Measurements from ENCODE around the gene NOS3.
A peak's percentile ranks its signal among the peaks of the same experiment; 100 is the strongest.

Gene NOS3

DNA sequence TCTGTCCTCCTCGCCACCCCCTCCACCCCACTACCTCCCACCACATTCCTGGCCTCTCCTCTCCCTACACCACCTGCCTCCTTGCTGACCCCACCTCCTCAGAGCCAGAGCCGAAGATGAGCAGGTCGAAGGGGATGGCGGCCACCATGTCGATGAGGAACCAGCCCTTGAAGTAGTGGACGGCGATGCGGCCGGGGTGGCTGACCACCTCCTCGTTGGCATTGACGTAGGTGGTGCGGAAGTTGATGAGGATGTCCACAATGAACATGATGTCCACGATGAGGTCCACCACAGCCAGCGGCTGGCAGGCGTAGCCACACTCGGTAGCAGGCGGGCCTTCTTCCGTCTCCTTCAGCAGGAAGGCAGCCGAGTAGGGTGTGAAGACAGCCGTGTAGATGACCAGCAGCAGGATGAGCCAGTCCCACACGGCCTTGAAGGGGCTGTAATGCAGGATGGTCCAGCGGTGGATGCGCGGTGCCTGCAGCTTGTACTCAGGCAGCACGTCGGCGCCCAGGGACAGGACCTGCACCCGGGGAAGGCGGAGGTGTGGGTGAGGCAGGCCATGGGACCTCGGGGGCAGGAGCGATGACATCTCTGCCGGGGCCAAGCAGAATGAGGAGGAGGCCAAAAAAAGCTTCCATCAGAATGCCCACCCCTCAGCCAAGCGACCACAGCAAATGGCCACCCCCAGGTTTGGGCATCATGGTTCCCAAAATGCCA, 38.3 kb upstream of the NOS3 start:
- no peak for DNase-seq (ENCODE audit: low spot score)

DNA sequence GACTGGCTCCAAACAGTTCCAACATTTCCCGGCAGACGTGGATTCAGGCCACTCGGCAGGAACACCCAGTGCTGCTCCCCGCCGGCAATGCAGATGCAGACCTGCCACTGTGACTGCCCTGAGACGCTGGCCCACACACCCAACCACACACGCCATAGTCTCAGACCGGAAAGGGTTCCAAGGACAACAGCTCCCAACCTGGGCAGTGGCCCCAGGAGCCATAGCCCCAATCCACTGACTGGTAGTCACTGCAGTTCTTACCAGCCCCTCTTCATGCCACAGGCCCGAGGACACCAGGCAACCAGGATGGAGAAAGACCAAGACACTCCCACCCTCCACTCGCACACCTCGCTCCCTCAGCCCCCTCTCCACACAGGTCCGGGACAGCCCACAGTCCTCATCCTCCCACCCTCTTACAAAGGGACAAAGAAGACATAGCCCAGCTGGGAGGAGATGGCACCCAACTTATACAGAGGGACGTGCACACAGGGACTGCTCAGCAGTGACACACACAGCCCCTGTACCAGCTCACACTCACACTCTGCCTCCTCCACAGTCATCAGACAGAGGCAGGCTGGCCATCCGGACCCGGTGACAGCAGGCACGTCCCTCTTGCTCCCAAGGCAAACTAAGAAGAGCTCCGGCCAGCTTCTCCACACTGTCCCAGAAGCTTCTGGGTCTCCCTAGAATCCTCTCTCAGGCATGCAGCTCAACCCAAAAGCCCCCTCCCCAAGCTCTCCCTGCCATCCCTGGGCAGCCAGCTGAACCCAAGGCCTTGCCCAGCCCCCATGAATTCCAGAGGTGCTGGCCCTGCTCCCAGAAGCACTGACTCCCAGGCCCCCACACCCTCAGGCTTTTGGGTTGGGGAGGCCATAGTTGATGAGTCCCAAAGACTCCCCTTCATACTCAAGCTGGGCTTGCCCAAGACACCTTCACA, 37.5 kb upstream of the NOS3 start:
- no peak for DNase-seq (ENCODE audit: low spot score)

DNA sequence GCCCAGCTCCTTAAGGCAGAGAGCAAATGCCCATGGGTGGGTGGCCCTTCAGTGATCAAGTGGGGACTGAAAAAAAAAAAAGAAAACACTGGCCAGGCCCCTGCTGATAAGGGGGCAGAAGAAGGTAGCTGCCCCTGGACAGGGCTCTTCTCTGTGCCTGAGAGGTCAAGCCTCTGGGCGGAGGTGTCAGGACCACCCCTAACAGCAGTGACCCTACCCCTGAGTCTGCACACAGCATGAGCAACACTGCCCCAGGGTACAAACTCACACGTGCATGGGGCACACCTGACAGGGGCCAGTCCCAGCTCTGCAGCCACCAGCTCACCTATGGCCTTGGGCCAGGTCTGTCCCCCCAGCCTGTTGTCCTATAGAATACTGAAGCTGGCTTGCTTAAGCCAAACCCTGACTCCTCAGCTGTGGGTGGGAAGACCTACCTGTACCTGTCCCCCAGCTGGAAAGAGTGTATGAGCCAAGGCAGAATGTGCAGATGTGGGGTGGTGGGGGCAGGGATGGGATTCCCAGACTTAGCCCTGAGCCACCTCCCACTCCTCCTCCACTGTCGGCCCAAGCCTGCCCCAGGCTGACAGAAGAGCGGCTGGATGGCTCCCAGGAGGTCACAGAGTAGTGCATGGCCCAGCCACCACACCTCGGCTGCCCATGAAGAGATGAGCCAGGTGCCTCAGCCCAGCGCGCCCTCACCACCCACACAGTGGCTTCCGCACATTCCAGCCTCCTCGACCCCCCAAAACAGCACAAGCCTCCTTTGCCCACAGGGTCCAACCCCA, 36.4 kb upstream of the NOS3 start:
- DNase-seq (ENCODE audit: low spot score), result no peak

DNA sequence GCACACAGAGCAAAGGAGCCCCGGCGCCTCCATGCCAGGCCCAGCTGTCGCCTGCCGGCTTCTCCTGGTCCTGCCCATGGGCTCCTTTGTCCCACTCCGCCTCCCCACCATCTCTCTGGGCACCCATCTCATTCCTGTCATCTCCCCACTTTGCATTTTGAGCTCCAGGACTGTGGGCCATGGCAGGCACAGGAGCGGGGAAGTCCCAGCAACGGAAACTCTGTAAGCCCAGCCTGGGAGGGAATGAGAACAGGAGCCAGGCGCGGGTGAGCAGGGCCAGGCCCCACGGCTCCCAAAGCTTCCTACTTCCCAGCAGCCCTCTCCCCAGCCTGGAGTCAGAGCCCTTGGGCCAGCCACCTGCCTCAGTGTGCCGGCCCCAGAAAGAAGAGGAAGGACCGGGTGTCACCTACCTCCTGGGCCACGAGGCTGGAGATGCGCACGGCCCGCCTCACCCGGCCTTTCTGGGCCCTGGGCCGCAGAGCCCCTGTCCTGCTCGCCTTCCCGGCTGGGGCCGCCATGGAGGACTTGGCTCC, 35.8 kb upstream of the NOS3 start:
- no peak for DNase-seq (ENCODE audit: low spot score)

DNA sequence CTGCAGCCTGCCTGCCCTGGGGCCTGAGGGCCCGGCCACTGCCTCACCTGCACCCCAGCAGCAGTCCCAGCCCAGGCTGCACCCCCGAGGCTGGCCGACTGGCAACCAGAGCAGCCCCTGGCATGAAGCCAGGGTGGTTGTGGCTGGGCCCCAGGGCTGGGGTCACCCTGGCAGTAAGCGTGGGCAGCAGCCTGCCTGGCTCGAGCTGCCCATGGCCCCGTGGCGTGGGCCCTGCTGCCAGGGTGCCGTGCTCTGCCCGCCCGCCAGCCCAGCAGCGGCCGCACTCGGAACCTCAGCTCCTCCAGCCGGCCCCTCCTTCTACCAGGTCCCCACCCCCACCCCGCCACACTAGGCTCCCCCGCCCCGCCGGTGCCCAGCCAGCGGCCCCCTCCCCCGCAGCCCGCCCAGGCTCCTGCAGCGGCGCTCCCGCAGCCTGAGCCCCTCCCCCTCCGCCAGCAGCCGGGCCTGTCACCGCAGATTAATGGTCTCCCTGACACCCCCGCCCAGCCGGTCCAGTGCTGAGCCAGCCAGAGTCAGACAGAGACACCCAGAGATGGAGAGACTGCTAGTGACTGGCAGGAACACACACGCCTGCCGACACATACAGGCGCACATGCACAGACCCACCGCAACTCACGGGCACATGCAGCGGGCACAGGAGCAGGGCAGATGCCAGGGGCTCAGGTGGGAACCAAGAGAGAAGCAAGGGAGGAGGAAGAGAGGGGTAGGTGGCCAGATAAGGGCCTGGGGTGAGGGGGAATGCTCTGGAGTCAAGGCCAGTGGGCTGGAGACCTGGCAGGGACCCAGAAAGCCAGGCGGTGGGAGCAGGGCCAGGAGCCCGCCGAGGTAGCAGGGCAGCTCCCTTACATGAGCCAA, 35.1 kb upstream of the NOS3 start:
- DNase-seq (ENCODE audit: low spot score), result no peak

DNA sequence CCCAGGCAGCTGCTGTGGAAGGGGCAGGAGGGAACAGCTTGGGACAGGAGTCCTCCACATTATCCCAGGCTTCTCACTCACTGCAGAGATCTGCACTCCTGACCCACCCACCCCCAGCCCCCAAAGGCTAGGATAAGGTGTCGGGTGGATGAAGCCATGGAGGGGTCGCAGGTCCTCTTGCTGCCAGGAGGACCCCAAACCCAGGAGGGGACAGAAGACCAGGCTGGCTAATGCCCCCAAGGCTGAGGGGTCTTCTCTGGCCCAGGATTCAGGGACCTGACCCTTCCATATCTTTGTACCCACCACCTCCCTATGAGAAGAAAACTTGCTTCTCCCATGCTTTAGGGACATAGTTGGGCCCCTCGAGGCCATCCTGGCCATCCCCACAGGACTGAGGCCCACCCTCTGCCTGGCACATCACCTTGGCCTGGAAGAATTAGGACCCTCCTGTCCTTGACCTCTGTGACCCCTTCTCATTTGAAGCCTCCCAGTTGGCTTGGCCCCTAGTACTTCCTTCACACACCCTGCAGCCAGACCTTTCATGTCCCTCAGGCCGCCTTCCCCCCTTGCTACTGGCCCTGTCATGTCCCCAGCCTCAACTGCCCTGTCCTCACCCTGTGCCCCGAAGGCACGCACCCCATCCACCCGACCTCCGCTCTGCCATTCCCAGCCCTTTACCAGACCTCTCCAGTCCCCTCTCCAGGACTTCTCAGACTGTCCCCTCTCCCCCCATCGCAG, 34.3 kb upstream of the NOS3 start:
- DNase-seq (ENCODE audit: low spot score), result no peak

DNA sequence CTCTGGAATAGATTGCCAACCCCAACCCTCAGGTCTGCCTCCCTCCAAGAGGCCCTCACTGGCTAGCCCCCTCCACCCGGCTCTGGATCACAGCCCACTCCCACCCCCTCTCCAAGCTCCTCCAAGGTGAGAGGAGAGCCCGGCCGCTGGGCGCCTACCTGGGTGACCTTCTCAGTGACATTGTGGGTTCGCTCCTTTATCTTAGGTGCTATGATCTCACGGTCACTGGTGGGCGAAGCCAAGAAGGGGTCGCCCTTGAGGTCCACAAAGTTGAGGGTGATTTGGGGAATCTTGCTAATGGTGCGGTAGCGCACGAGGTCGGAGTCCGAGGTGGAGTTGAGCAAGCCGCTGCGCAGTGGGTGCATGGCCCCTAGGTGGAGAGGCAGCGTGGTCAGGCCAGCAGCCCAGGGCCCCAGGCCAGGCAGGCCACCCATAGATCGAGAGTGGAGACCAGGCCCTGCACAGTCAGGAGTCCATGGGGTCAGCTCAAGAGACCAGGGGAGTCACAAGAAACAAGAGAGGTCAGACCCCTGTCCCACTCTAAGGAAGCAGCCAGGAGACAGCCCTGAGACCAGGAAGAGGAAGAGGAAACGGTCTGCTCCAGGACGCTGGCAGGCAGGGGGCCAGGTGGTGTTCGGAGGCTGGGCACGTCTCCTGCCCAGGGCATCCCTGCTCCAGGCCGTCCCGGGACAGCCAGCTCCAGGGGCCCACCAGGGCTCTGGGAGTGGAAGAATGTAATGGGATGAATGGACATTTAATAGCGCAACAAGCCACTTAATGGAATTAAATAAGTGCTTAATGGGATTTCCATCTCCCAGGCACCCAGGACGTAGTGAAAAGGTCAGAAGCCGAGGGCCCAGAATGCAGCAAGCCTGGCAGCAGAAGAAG, 33.4 kb upstream of the NOS3 start:
- no peak for DNase-seq (ENCODE audit: low spot score)

DNA sequence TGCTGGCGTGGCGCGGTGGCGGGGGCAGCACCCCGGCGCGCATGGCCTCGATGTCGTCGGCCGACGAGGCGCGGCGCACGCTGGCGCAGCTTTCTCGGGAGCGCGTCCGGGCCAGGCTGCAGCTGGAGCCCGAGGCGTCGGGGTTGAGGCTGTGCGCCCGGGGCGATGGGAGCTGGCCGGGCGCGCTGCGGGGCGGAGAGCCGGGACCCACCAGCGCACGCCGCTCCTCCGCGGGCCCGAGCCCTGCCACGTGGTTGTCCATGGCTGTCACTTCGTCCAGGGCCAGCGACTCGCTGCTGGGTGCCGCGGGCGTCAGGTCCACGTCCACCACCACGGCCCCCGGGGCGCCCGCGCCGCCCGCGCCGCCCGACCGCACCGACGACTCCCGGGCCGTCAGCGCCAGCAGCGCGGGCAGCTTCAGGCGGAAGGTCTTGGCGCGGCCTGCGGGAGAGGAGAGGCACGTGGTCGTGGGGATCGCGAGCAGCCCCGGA, 32.7 kb upstream of the NOS3 start:
- no peak for DNase-seq (ENCODE audit: low spot score)

DNA sequence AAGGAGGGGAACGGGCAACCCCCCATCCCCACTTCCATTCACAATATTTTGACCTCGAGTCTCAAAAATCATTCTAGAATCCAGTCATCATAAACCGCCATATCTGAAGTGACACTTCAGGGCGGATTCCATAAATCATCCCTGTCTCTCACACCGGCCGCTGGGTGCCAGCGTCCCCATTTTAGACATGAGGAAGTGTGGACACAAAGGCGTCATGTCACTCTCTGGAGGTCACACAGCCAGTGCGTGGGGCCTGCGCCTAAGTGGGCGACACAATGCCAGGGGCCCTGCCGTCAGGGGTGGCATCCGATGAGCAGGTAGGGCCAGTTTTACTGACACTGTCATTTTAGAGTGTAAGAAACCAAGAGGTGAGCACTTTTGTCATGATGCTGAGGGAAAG, 32.2 kb upstream of the NOS3 start:
- no peak for DNase-seq (ENCODE audit: low spot score)

DNA sequence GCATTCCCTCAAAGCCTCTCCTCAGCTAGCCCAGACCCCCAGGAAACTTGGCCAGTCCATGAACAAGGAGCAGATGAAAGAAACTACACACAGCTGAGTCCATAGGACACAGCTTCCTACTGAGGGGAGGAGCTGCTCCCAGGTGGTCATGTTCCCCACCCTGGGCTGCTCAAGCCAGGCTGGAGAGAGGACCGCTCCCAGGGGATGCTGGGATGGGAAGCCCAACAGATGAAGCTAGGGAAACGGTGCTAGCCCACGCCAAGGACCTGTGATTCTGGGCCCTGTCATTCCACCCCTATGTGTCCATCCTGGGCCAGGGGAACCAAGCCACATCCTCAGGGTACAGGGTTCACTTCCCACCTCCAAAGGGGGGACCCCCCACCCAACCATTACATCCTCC, 31.7 kb upstream of the NOS3 start:
- no peak for DNase-seq (ENCODE audit: low spot score)

DNA sequence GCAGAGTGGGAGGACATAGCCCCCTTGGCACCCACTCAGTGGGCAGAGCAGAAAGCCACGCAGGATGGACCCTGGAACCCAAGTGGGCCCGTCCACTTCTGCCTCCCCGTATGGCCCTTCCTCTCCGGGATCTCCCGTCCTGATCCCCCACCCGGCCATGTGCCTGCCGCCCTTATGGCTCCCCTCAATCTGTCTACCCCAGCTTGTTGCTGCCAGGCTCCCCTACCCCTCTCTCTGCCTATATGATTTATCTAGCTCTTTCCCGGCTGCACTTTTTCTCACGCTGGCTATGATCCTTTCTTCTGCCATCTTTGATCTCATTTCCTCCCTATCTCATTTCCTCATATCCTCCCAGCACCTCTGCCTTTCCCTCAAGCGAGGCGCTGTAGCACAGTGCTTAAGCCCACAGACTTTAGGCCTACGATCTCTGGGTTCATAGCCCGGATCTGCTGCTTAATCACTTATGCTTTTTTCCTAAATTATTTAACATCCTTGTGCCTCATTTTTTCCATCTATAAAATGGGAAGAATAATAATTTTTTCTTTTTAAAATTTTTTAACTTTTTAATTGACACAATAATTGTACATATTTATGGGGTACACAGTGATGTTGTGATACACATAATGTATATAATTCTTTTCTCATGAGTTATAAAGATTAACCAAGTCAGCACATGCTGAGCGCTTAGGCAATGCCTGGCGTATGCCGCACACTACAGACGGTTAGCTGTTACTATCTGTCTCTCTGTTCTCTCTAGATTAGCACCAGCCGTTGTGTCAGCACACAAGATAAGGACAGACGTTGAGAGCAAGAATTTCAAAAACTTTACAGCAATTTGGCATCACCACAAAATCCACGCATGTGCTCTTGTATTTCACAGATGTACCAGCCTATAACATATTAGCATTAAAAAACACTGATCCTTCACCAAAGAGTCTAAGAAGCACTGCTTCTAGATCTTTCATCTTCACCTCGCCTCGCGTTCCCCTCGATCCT, 30.8 kb upstream of the NOS3 start:
- no peak for DNase-seq (ENCODE audit: low spot score)

DNA sequence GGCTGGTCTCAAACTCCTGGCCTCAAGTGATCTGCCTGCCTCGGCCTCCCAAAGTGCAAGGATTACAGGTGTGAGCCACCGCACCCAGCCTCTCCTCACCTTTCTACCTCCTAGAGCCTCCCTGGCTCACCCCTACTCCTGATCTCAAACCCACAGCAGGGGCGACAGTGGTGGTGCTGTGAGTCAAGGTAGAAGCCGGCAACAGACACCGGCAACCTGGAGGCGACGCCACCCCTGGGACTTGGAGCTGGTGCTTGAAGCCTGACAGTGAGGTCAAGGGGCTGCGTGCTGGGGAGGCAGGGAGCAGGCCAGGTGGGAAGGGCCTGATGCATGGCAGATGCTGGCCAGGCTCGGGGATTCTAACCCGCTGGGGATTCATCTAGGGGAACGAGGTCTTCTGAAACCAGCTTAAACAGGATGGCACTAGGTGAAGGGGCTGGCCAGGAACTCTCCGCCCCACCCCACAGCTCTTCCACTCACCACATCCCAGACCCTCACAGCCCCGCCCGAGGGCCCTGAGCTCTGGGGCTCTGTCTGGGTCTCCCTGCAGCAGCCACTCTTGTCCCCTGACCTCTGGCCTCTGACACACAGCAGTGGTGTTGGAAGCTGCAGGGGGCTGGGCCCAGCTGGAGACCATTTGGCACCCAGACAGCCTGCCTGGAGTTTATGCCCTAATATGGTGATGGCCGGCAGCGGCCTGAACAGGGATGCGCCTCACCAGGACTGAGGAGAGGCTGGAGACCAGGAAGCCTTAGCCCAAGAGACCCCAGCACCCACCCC, 29.1 kb upstream of the NOS3 start:
- no peak for DNase-seq (ENCODE audit: low spot score)

DNA sequence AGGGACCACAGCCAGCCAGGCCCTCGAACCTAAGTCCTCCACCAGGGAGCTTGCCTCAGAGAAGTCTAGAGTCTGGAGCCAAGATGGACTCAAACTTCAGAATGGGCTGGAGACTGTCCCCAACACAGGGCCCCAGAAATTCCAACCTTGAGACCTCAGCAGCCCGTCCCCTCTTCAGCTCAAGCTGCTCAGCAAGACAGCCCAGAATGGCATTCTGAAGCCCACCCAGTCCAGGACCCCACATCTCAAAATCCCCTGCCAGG, 28.6 kb upstream of the NOS3 start:
- no peak for DNase-seq (ENCODE audit: low spot score)

DNA sequence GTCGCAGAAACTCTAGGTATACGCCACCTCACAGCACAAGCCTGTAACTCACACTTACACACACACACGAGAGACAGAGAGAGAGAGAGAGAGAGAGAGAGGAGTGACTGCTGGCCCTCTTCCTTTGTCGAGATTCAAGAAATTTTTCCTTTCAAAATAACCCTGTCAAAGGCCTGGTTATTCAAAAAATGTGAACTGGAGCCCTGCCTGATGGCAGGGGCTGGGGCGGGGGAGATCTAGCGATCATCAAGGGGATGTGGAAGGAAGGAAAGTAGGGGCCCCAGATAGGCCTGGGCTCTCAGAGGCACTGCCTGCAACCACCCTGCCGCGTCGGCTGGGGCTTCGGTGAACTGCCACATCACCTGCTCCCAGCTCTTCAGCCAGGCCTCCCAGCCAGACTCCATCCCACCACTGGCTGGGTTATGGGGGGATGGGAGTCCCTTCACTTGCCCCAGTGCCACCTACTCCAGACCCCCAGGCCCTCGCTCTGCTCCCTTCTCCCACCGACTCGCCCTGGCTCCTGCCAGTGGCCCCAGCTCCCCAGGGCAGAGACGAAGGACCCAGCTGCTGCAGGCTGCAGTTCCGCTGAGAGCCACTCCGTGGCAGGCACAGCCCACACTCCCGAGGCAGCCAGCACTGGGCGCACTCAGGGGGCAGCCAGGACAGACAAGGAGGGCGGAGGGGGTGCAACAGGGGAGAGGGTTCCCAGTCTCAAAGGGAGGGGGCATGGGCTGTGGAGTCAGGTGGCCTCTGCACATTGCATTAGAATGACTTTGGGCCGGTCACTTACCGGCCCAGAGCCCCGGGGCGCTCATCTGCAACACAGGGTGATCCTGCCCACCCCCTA, 28.0 kb upstream of the NOS3 start:
- DNase-seq (ENCODE audit: low spot score), result peak; percentile 90

DNA sequence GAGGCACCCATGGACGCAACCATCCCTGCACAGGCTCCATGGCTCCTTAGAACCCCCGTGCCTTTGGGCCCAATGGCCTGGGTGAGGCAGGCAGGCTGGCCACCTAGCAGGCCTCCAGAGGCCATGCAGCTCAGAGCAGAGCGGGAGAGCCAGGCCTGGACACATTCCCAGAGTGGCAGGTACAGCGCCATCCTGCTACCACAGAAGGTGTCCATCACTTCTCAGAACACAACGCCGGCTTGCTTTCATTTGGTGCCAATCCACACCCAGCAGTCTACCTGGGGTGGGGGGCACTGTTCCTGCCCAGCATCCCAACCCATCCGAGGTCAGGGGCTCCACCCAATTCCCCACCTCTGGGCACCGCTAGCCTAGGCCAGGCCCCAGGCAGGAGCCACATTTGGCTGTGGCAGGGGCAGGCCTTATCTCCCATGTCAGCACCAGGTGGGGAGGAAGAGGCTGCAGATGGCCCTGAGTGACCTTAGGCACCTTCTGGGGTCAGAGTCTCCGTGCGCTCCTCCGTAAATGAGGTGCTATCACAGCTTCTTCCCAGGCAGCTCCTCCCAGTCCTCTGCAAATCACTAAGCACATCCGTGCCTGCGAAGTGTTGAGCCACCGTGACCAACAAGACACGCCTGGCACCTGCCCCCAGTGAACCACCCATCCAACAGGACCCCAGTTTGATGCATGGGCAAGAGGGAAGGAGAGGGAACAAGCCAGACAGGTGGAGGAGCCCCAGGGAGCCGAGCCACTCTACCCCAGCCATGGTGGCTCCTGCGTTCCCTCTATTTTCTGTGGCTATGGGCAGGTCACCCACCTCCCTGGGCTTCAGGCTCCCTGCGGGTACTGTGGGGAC, 26.9 kb upstream of the NOS3 start:
- no peak for DNase-seq (ENCODE audit: low spot score)
